HepG2 (cell line): ENCODE data around the gene CEP162. TPM values are rescaled to one million over a fixed set of nuclear protein-coding genes. Genes with fewer than 3 reads are reported as not detected.
A peak's percentile ranks its signal among the peaks of the same experiment; 100 is the strongest.

Experiments
- ASH2L ChIP-seq: fragments of 300-600, 200-600 bp; sonication (generic); IDR thresholded peaks from 2 replicates; pipeline ENCODE4 v1.7.0; 2017; ENCODE audit warnings: low read depth, mild to moderate bottlenecking, moderate library complexity, mixed read lengths, low read length; ENCODE audit not compliant: insufficient read length
- ATF7-NPFF ChIP-seq: sonication (generic); formaldehyde crosslinking; IDR thresholded peaks from 2 replicates; pipeline ENCODE4 v1.8.1; 2023; ENCODE audit warnings: mild to moderate bottlenecking, low read depth, missing genetic modification reagents, moderate library complexity
- CHD2 ChIP-seq: IDR thresholded peaks from 2 replicates; pipeline ENCODE4 v1.6.1; 2011; ENCODE audit warnings: low read depth, low read length, improper control_type of control experiment
- DMAP1 ChIP-seq: IDR thresholded peaks from 2 replicates; pipeline ENCODE4 v1.6.1; 2016
- FLYWCH1 ChIP-seq: sonication (generic); formaldehyde crosslinking; IDR thresholded peaks from 2 replicates; pipeline ENCODE4 v1.8.1; 2023; ENCODE audit warnings: mild to moderate bottlenecking, missing genetic modification reagents
- FOXM1 ChIP-seq: sonication (generic); formaldehyde crosslinking; IDR thresholded peaks from 2 replicates; pipeline ENCODE4 v1.5.0; 2020; ENCODE audit warnings: missing genetic modification reagents
- GABPA ChIP-seq, 2 experiments: IDR thresholded peaks; 2 replicates each; pipeline ENCODE4 v1.6.1; 2011 to 2016; ENCODE audit warnings: low read depth in 2 of 2, low read length in 1 of 2, missing biosample characterization in 1 of 2, missing genetic modification characterization in 1 of 2
- GZF1 ChIP-seq: sonication (generic); formaldehyde crosslinking; IDR thresholded peaks from 2 replicates; pipeline ENCODE4 v1.5.1; 2020; ENCODE audit warnings: mild to moderate bottlenecking, missing genetic modification reagents
- IKZF4 ChIP-seq: sonication (generic); formaldehyde crosslinking; IDR thresholded peaks from 2 replicates; pipeline ENCODE4 v1.5.1; 2020; ENCODE audit warnings: borderline replicate concordance, mild to moderate bottlenecking, low read depth, missing genetic modification reagents; ENCODE audit errors: not compliant biosample characterization
- JUNB ChIP-seq: sonication (generic); formaldehyde crosslinking; IDR thresholded peaks from 2 replicates; pipeline ENCODE4 v1.8.0; 2022; ENCODE audit warnings: missing genetic modification reagents, mild to moderate bottlenecking, borderline replicate concordance
- JUND ChIP-seq: sonication (generic); formaldehyde crosslinking; IDR thresholded peaks from 2 replicates; pipeline ENCODE4 v1.8.0; 2022; ENCODE audit warnings: mild to moderate bottlenecking, missing genetic modification reagents
- NFE2 ChIP-seq: sonication (generic); formaldehyde crosslinking; IDR thresholded peaks from 2 replicates; pipeline ENCODE4 v1.4.0; 2020; ENCODE audit warnings: missing genetic modification reagents
- REL ChIP-seq: sonication (generic); formaldehyde crosslinking; conservative IDR thresholded peaks from 2 replicates; pipeline ENCODE4 v1.8.0; 2022; ENCODE audit warnings: mild to moderate bottlenecking, missing genetic modification reagents, moderate library complexity
- ZNF101 ChIP-seq: sonication (generic); formaldehyde crosslinking; IDR thresholded peaks from 2 replicates; pipeline ENCODE4 v1.4.0; 2020; ENCODE audit warnings: mild to moderate bottlenecking, low read depth, missing genetic modification reagents, borderline replicate concordance
- ZNF225 ChIP-seq: sonication (generic); formaldehyde crosslinking; IDR thresholded peaks from 2 replicates; pipeline ENCODE4 v1.4.0; 2020; ENCODE audit warnings: mild to moderate bottlenecking, missing genetic modification reagents
- ZNF326 ChIP-seq: sonication (generic); formaldehyde crosslinking; IDR thresholded peaks from 2 replicates; pipeline ENCODE4 v1.4.0; 2020; ENCODE audit warnings: missing genetic modification reagents, borderline replicate concordance
- ZNF451 ChIP-seq: sonication (generic); formaldehyde crosslinking; IDR thresholded peaks from 2 replicates; pipeline ENCODE4 v1.5.0; 2020; ENCODE audit warnings: mild to moderate bottlenecking, missing genetic modification reagents
- ZNF674 ChIP-seq: sonication (generic); formaldehyde crosslinking; IDR thresholded peaks from 2 replicates; pipeline ENCODE4 v1.5.0; 2020; ENCODE audit warnings: low read depth, mild to moderate bottlenecking, missing genetic modification reagents
- ZSCAN12 ChIP-seq: sonication (generic); formaldehyde crosslinking; IDR thresholded peaks from 2 replicates; pipeline ENCODE4 v1.9.0; 2021; ENCODE audit warnings: mild to moderate bottlenecking, missing genetic modification reagents
- polyA plus RNA-seq, 8 experiments: library from polyadenylated mRNA; depleted of rRNA in 3 of 8; stranded (reverse) in 7 of 8; unstranded in 1 of 8; fragments of >200 nt; fragmentation: Illumina TruSeq in 4 of 8; extraction: Trizol in 4 of 8; gene quantifications; 2 replicates each; pipeline versions ENCODE4 v1.2.1 to v1.2.3, GENCODE V29; 2011 to 2016; ENCODE audit warnings: low read depth in 4 of 8, missing spikeins in 1 of 8, mixed read lengths in 1 of 8; ENCODE audit not compliant: insufficient read depth in 1 of 8
- total RNA-seq, 5 experiments: library from RNA; depleted of rRNA; stranded (reverse); fragments of >200 nt; fragmentation: Illumina TruSeq; extraction: Trizol; gene quantifications; 2 replicates each; pipeline ENCODE4 v1.2.3, GENCODE V29; 2016; ENCODE audit warnings: low read depth in 1 of 5
- TF ChIP-seq, protein P1 (sequence below): sonication (generic); formaldehyde crosslinking; IDR thresholded peaks from 2 replicates; pipeline ENCODE4 v1.4.0; 2020; ENCODE audit warnings: mild to moderate bottlenecking, missing genetic modification reagents, borderline replicate concordance
- TF ChIP-seq, protein P2 (sequence below): sonication (generic); formaldehyde crosslinking; IDR thresholded peaks from 2 replicates; pipeline ENCODE4 v1.4.0; 2020; ENCODE audit warnings: missing genetic modification reagents, mild to moderate bottlenecking, borderline replicate concordance
- TF ChIP-seq, protein P3 (sequence below): sonication (generic); formaldehyde crosslinking; IDR thresholded peaks from 2 replicates; pipeline ENCODE4 v1.4.0; 2020; ENCODE audit warnings: missing genetic modification reagents
- TF ChIP-seq, protein P4 (sequence below): IDR thresholded peaks from 2 replicates; pipeline ENCODE4 v1.6.1; 2012; ENCODE audit warnings: inconsistent platforms

The CEP162 gene
- total and polyA plus RNA-seq, 2 of the 13 experiments (the other 11 are each of a cell fraction or from before 2014, with no cell fraction given): 0.50 to 7.9 TPM

DNA sequence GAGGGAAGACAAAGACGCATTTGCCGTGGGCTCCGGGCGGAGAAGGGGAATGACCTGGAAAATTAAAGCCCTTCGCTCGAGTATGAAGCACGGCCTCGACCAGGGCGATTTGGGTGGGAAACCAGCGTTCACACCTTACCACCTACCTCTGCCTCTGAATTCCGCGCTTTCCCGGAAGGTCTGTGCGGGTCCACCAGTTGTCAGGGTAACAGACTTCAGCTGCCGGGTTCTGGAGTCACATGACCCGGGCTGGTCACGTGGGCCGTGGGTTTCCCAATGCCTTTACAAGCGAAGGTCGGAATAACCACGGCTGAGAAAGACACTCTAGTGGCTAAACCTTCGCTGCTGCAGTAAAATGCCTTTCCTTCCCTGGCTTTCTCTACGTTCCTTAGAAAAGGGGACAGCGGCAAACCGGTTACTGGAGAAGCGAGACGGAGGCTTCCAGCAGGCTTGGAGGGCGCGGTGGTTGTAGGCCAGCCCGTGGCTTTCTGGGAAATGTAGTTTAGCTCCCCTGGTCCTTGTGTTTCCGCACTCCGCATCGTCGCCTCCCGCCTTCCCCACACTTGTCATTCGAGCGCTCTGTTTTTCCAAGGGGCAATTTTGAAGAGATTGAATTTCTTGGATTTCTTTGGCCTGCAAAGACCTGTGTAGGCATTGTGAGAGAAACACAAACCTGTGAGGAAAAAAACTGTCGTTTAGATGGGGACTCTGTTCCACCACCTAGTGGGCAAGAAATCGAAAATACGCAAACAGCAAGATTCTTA is at the start of gene CEP162 (continued):
- TF ChIP-seq DMAP1 (CRISPR knock-in tag): 0 out of 2 replicates have a peak, but pooled peaks have one; percentile 73
- no peak for TF ChIP-seq ZNF674 (CRISPR knock-in tag)
- TF ChIP-seq, protein P1, sequence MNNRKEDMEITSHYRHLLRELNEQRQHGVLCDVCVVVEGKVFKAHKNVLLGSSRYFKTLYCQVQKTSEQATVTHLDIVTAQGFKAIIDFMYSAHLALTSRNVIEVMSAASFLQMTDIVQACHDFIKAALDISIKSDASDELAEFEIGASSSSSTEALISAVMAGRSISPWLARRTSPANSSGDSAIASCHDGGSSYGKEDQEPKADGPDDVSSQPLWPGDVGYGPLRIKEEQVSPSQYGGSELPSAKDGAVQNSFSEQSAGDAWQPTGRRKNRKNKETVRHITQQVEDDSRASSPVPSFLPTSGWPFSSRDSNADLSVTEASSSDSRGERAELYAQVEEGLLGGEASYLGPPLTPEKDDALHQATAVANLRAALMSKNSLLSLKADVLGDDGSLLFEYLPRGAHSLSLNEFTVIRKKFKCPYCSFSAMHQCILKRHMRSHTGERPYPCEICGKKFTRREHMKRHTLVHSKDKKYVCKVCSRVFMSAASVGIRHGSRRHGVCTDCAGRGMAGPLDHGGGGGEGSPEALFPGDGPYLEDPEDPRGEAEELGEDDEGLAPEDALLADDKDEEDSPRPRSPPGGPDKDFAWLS (CRISPR knock-in tag): no peak
- TF ChIP-seq JUND (CRISPR knock-in tag): no peak
- TF ChIP-seq GZF1 (CRISPR knock-in tag): no peak
- TF ChIP-seq REL (CRISPR knock-in tag): no peak; the same call in 1 of the 2 replicates
- TF ChIP-seq, protein P2, sequence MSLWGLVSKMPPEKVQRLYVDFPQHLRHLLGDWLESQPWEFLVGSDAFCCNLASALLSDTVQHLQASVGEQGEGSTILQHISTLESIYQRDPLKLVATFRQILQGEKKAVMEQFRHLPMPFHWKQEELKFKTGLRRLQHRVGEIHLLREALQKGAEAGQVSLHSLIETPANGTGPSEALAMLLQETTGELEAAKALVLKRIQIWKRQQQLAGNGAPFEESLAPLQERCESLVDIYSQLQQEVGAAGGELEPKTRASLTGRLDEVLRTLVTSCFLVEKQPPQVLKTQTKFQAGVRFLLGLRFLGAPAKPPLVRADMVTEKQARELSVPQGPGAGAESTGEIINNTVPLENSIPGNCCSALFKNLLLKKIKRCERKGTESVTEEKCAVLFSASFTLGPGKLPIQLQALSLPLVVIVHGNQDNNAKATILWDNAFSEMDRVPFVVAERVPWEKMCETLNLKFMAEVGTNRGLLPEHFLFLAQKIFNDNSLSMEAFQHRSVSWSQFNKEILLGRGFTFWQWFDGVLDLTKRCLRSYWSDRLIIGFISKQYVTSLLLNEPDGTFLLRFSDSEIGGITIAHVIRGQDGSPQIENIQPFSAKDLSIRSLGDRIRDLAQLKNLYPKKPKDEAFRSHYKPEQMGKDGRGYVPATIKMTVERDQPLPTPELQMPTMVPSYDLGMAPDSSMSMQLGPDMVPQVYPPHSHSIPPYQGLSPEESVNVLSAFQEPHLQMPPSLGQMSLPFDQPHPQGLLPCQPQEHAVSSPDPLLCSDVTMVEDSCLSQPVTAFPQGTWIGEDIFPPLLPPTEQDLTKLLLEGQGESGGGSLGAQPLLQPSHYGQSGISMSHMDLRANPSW (CRISPR knock-in tag): 0 out of 2 replicates have a peak, but pooled peaks have one; percentile 53
- TF ChIP-seq ZNF101 (CRISPR knock-in tag): no peak
- TF ChIP-seq FLYWCH1 (CRISPR knock-in tag): no peak
- peak; percentile 70 for TF ChIP-seq ASH2L
- TF ChIP-seq GABPA (IDR thresholded peaks at IDR 0.05; ENCODE audit: low read depth, low read length): no peak
- peak; percentile 67 for TF ChIP-seq GABPA (CRISPR knock-in tag; IDR thresholded peaks at IDR 0.05; ENCODE audit: low read depth)
- TF ChIP-seq, protein P3, sequence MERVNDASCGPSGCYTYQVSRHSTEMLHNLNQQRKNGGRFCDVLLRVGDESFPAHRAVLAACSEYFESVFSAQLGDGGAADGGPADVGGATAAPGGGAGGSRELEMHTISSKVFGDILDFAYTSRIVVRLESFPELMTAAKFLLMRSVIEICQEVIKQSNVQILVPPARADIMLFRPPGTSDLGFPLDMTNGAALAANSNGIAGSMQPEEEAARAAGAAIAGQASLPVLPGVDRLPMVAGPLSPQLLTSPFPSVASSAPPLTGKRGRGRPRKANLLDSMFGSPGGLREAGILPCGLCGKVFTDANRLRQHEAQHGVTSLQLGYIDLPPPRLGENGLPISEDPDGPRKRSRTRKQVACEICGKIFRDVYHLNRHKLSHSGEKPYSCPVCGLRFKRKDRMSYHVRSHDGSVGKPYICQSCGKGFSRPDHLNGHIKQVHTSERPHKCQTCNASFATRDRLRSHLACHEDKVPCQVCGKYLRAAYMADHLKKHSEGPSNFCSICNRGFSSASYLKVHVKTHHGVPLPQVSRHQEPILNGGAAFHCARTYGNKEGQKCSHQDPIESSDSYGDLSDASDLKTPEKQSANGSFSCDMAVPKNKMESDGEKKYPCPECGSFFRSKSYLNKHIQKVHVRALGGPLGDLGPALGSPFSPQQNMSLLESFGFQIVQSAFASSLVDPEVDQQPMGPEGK (CRISPR knock-in tag): no peak
- no peak; the same call in 1 of the 2 replicates for TF ChIP-seq ATF7-NPFF
- no peak for TF ChIP-seq ZNF451
- TF ChIP-seq ZSCAN12 (CRISPR knock-in tag): no peak
- TF ChIP-seq ZNF326 (CRISPR knock-in tag): no peak
- TF ChIP-seq JUNB (CRISPR knock-in tag): no peak
- TF ChIP-seq ZNF225: peak; percentile 22; the same call in 1 of the 2 replicates
- no peak for TF ChIP-seq FOXM1
- TF ChIP-seq, protein P4, sequence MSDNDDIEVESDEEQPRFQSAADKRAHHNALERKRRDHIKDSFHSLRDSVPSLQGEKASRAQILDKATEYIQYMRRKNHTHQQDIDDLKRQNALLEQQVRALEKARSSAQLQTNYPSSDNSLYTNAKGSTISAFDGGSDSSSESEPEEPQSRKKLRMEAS: peak; percentile 87
- TF ChIP-seq NFE2 (CRISPR knock-in tag): no peak
- no peak for TF ChIP-seq IKZF4 (CRISPR knock-in tag)
- TF ChIP-seq CHD2: no peak
